Dendritic cell treated with granulocyte-macrophage colony-stimulating factor and Interleukin-4, amounts not matched to agents 40 ng/mL and 50 ng/mL, for 4 days (primary cell): ENCODE results near the gene CCDC60.

Experiments used
- H3K27ac Mint-ChIP-seq: one replicate; pipeline ENCODE4 v1.8.0; 2022; ENCODE audit warnings: mild to moderate bottlenecking, mixed read lengths
- H3K27me3 Mint-ChIP-seq: one replicate; pipeline ENCODE4 v1.8.0; 2022; ENCODE audit warnings: mild to moderate bottlenecking, mixed read lengths
- H3K36me3 Mint-ChIP-seq: one replicate; pipeline ENCODE4 v1.8.0; 2022; ENCODE audit warnings: low read depth, mixed read lengths
- H3K4me1 Mint-ChIP-seq: one replicate; pipeline ENCODE4 v1.8.0; 2022; ENCODE audit warnings: low read depth, mixed read lengths
- H3K4me3 Mint-ChIP-seq: one replicate; pipeline ENCODE4 v1.8.0; 2022; ENCODE audit warnings: mild to moderate bottlenecking, moderate library complexity, mixed read lengths
- H3K9me3 Mint-ChIP-seq: one replicate; pipeline ENCODE4 v1.8.0; 2022; ENCODE audit warnings: mixed read lengths
- intact Hi-C: fragments of 100-400 bp; cut with micrococcal nuclease; formaldehyde crosslinking; loops from one replicate; pipeline ENCODE4 v1.15.0; 2022

The CCDC60 gene

DNA sequence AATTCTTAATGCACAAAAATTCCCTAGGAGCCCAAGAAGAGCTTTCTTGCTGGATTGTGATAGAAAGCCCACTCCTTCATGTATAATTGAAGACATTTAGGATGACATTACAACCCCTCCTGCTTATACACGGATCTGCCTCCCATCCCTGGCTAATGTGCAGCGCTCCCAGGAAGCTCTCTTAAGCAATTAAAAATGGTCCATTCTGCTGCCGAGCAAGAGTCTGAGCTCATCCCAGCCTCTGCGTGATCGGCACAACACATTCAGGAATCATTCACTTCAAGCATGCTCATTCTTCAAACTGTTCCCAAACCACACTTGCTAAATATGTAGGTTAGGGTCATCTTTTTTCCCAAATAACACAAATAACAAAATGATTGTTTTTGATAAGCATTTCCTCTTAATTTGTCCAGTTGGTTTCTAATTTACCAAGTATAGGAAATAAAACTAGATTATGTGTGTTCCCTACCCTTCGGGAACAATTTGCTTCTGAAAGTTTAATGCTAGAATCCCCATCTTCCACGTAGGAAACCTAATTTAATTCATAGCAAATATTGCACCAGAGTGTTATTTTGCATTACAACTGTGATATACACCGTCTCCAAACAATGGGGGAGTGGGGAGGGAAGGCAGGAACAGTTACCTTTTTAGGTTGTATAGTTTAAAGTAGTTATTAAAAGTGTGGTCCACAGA, 241.7 kb downstream of the CCDC60 start:
- Mint-ChIP-seq H3K27ac (no peak overlapping the region), H3K9me3 (no peaks in the 10 kb centered on the region), H3K27me3 (peaks cover 8% of the 10 kb centered on the region), H3K4me3 (no peak overlapping the region), H3K36me3 (no peaks in the 10 kb centered on the region), H3K4me1 (no peaks in the 10 kb centered on the region)
- intact Hi-C loops, result no loop called here

DNA sequence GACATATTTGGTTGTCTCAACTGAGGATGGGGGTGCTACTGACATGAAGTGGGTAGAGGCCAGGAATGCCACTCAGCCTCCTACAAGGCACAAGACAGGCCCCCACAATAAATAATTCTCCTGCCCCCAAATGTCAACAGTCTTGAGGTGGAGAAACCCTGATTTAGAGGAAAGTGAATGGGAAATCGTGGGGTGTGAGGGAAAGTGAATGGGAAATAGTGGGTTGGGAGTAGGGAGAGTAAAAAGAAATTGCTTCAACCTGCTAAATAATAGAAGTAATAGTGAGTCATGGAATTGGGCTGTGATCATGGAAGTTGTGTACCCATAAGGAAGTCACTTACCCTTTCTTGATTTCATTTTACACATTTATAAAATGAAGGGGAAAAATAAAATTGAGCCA, 242.4 kb downstream of the CCDC60 start:
- H3K27me3 Mint-ChIP-seq, result peaks cover 8% of the 10 kb centered on the region
- H3K9me3 Mint-ChIP-seq, result no peaks in the 10 kb centered on the region
- H3K4me3 Mint-ChIP-seq, result no peak overlapping the region
- intact Hi-C loops, result no loop called here
- no peak overlapping the region for H3K27ac Mint-ChIP-seq
- no peaks in the 10 kb centered on the region for H3K36me3 Mint-ChIP-seq
- H3K4me1 Mint-ChIP-seq, result no peaks in the 10 kb centered on the region

DNA sequence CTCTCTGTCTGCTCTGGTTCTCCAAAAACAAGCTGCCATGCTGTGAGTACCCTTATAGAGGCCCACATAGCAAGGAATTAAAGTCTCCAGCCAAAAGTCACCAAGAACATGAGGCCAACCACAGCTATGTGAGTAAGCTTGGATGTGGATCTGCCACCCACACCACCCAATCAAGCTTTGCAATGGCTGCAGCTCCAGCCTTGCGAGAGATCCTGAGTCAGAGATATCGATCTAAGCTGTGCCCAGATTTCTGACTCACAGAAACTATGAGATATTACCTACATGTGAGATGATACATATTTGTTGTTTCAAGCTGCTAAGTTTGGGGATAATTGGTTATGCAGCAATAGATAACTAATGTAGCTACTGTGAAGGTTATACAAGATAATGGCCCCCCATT, 243.6 kb downstream of the CCDC60 start:
- Mint-ChIP-seq H3K27me3 (peaks cover 8% of the 10 kb centered on the region), H3K4me3 (no peak overlapping the region), H3K27ac (no peak overlapping the region), H3K9me3 (no peaks in the 10 kb centered on the region), H3K4me1 (no peaks in the 10 kb centered on the region), H3K36me3 (no peaks in the 10 kb centered on the region)
- intact Hi-C loops, result no loop called here

- intact Hi-C loops, result no loop called here
- no peaks in the 10 kb centered on the region for H3K9me3 Mint-ChIP-seq
- H3K27me3 Mint-ChIP-seq, result peaks cover 22% of the 10 kb centered on the region
- H3K4me1 Mint-ChIP-seq, result no peaks in the 10 kb centered on the region
- H3K4me3 Mint-ChIP-seq, result no peak overlapping the region
- H3K36me3 Mint-ChIP-seq, result no peaks in the 10 kb centered on the region
- no peak overlapping the region for H3K27ac Mint-ChIP-seq
Observed at GRCh38 chr12:119589097-119589496, 254.6 kb downstream of the CCDC60 start.

GRCh38 chr12:119589634-119590033, 255.1 kb downstream of the CCDC60 start:
- peaks cover 27% of the 10 kb centered on the region for H3K27me3 Mint-ChIP-seq
- H3K27ac Mint-ChIP-seq, result no peak overlapping the region
- intact Hi-C loops, result no loop called here
- no peaks in the 10 kb centered on the region for H3K36me3 Mint-ChIP-seq
- H3K4me1 Mint-ChIP-seq, result no peaks in the 10 kb centered on the region
- H3K9me3 Mint-ChIP-seq, result no peaks in the 10 kb centered on the region
- no peak overlapping the region for H3K4me3 Mint-ChIP-seq
